ENCODE measurements around the gene FMN1. TPM values are rescaled to one million over a fixed set of nuclear protein-coding genes. Genes with fewer than 3 reads are reported as not detected.

Gene FMN1
- total and polyA plus RNA-seq, 4 donors = 0.26 to 23.4 (median 9.8) TPM

DNA sequence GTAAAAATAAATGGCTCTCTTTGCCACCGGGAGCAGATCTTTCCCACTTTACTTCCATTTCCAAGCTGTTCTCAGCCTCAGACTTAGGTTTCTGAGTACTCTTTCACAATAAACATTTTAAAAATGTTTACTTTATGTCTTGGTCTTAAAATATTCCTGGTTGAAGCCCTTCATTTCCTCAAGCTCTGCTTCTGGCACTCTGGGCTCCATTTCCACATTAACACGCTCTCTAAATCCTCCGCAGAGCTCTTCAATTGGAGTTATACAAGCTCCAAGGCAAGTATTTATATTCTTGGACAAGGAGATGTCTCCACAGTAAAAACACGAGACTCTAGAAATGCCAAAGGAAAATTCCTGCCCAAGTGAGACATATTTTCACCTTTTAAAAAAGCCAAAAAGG is 307.4 kb downstream of the FMN1 start:
- intact Hi-C loops (cut with DNase I) = no loop called here
- no peak overlapping the region for H3K27ac ChIP-seq (ENCODE audit: low read depth in 1 of 2, low read length in 2 of 2)
- DNase-seq (no peak), ATAC-seq (ENCODE audit: low FRiP score) (no peak)
- H3K36me3 ChIP-seq (ENCODE audit: control insufficient read depth in 1 of 2, insufficient read depth in 2 of 2, low read length in 1 of 2) = no peaks in the 10 kb centered on the region
- no peaks in the 10 kb centered on the region for H3K9me3 ChIP-seq (ENCODE audit: control insufficient read depth, low read length)
- 2 to 14% methylated on average over 4 of the region's 4 CpGs for WGBS, 2 donors
- no peak overlapping the region for H3K4me3 ChIP-seq (ENCODE audit: low read length in 2 of 2)
- no peaks in the 10 kb centered on the region for H3K27me3 ChIP-seq (ENCODE audit: control insufficient read depth in 1 of 2, insufficient read depth in 2 of 2, low read length in 1 of 2)
- no peaks in the 10 kb centered on the region for H3K4me1 ChIP-seq (ENCODE audit: control insufficient read depth in 1 of 2, insufficient read depth in 2 of 2, low read length in 2 of 2)

- no peaks in the 10 kb centered on the region for H3K4me1 ChIP-seq (ENCODE audit: control insufficient read depth in 1 of 2, insufficient read depth in 2 of 2, low read length in 2 of 2)
- ATAC-seq (ENCODE audit: low FRiP score) = no peak
- DNase-seq = no peak
- peak overlapping the region in 1 of 2 donors; percentile 7 for H3K27ac ChIP-seq (ENCODE audit: low read depth in 1 of 2, low read length in 2 of 2)
- no peaks in the 10 kb centered on the region for H3K36me3 ChIP-seq (ENCODE audit: control insufficient read depth in 1 of 2, insufficient read depth in 2 of 2, low read length in 1 of 2)
- no peaks in the 10 kb centered on the region for H3K9me3 ChIP-seq (ENCODE audit: control insufficient read depth, low read length)
- intact Hi-C loops (cut with DNase I) = no loop called here
- no peaks in the 10 kb centered on the region for H3K27me3 ChIP-seq (ENCODE audit: control insufficient read depth in 1 of 2, insufficient read depth in 2 of 2, low read length in 1 of 2)
- 94% methylated on average over 7 of the region's 7 CpGs for WGBS, 2 donors
- no peak overlapping the region for H3K4me3 ChIP-seq (ENCODE audit: low read length in 2 of 2)
These were observed 308.1 kb downstream of the FMN1 start for GRCh38 chr15:32886459-32886858.

DNA sequence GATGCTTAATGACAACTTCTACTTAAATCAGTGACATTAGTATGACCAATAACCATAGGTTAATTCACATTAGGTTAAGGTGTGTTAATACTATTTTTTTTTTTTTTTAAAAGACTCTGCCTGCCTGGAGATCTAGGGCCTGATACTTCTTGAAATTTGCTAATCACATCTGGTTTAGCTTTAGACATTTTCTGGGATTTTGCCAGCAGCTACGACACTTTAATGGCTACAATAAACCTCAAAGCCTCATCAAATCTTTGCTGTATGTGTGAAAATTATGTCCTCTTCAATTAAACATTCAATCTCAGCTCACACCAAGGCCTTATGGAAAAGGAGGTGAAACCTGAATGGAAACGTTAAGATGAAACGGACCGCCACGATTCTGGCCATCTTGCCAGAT is 308.8 kb downstream of the FMN1 start:
- DNase-seq = no peak
- 90 to 92% methylated on average over 5 of the region's 5 CpGs for WGBS, 2 donors
- Histone ChIP-seq H3K27ac (ENCODE audit: low read depth in 1 of 2, low read length in 2 of 2) (no peak overlapping the region), H3K9me3 (ENCODE audit: control insufficient read depth, low read length) (no peaks in the 10 kb centered on the region), H3K4me3 (ENCODE audit: low read length in 2 of 2) (no peak overlapping the region), H3K27me3 (ENCODE audit: control insufficient read depth in 1 of 2, insufficient read depth in 2 of 2, low read length in 1 of 2) (no peaks in the 10 kb centered on the region), H3K36me3 (ENCODE audit: control insufficient read depth in 1 of 2, insufficient read depth in 2 of 2, low read length in 1 of 2) (no peaks in the 10 kb centered on the region), H3K4me1 (ENCODE audit: control insufficient read depth in 1 of 2, insufficient read depth in 2 of 2, low read length in 2 of 2) (no peaks in the 10 kb centered on the region)
- intact Hi-C loops (cut with DNase I) = no loop called here
- ATAC-seq (ENCODE audit: low FRiP score) = no peak

- Histone ChIP-seq H3K4me1 (ENCODE audit: control insufficient read depth in 1 of 2, insufficient read depth in 2 of 2, low read length in 2 of 2) (peaks cover 0 to 5% of the 10 kb centered on the region in 2 donors), H3K27ac (ENCODE audit: low read depth in 1 of 2, low read length in 2 of 2) (no peak overlapping the region), H3K27me3 (ENCODE audit: control insufficient read depth in 1 of 2, insufficient read depth in 2 of 2, low read length in 1 of 2) (no peaks in the 10 kb centered on the region), H3K4me3 (ENCODE audit: low read length in 2 of 2) (no peak overlapping the region), H3K9me3 (ENCODE audit: control insufficient read depth, low read length) (no peaks in the 10 kb centered on the region), H3K36me3 (ENCODE audit: control insufficient read depth in 1 of 2, insufficient read depth in 2 of 2, low read length in 1 of 2) (no peaks in the 10 kb centered on the region)
- WGBS, 2 donors = 74 to 78% methylated on average over 6 of the region's 6 CpGs
- DNase-seq (no peak), ATAC-seq (ENCODE audit: low FRiP score) (no peak)
- intact Hi-C loops (cut with DNase I) = no loop called here
These were observed 310.4 kb downstream of the FMN1 start for GRCh38 chr15:32884146-32884545.

DNA sequence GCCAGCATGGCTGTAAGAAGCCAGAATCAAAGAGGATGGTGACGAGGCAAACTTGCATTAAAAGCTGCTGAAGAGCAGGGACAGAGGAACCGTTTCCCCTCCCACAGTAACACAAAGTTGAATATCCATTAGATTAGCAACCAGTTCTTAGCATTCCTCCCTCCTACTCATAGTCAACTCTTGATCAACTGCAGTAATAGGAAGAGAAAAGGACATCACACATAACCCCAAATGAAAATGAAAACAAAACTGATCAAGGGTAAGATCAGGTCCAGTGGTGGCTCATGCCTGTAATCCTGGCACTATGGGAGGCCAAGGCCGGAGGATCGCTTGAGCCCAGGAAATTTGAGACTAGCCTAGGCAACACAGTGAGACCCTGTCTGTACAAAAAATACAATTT is 311.6 kb downstream of the FMN1 start:
- Histone ChIP-seq H3K4me3 (ENCODE audit: low read length in 2 of 2) (no peak overlapping the region), H3K27ac (ENCODE audit: low read depth in 1 of 2, low read length in 2 of 2) (no peak overlapping the region), H3K27me3 (ENCODE audit: control insufficient read depth in 1 of 2, insufficient read depth in 2 of 2, low read length in 1 of 2) (no peaks in the 10 kb centered on the region), H3K4me1 (ENCODE audit: control insufficient read depth in 1 of 2, insufficient read depth in 2 of 2, low read length in 2 of 2) (peaks cover 0 to 11% of the 10 kb centered on the region in 2 donors), H3K36me3 (ENCODE audit: control insufficient read depth in 1 of 2, insufficient read depth in 2 of 2, low read length in 1 of 2) (no peaks in the 10 kb centered on the region), H3K9me3 (ENCODE audit: control insufficient read depth, low read length) (no peaks in the 10 kb centered on the region)
- ATAC-seq (ENCODE audit: low FRiP score) = no peak
- intact Hi-C loops (cut with DNase I) = no loop called here
- DNase-seq = no peak
- 76 to 85% methylated on average over 4 of the region's 4 CpGs for WGBS, 2 donors

DNA sequence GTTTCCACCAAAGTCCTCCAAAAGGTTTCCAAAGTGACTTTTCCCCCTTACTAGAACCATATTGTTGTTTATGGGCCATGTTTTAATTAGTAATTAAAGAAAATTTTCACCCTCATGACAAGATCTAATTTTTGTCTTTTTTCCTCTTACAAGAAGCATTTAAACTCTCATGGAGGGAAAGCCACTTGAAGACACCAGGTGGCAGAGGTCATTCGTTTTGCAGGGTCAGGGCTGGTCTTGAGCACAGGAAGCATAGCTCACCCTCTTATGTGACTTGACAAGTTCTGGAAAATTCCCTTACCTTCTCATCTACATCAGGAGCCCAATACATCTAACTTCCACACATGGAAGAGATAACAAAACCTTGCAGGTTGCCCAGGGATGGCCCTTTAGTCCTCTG is 313.0 kb downstream of the FMN1 start:
- DNase-seq = no peak
- Histone ChIP-seq H3K27me3 (ENCODE audit: control insufficient read depth in 1 of 2, insufficient read depth in 2 of 2, low read length in 1 of 2) (no peaks in the 10 kb centered on the region), H3K36me3 (ENCODE audit: control insufficient read depth in 1 of 2, insufficient read depth in 2 of 2, low read length in 1 of 2) (no peaks in the 10 kb centered on the region), H3K4me1 (ENCODE audit: control insufficient read depth in 1 of 2, insufficient read depth in 2 of 2, low read length in 2 of 2) (peaks cover 0 to 11% of the 10 kb centered on the region in 2 donors), H3K9me3 (ENCODE audit: control insufficient read depth, low read length) (no peaks in the 10 kb centered on the region), H3K27ac (ENCODE audit: low read depth in 1 of 2, low read length in 2 of 2) (no peak overlapping the region), H3K4me3 (ENCODE audit: low read length in 2 of 2) (no peak overlapping the region)
- intact Hi-C loops (cut with DNase I) = no loop called here
- no peak for ATAC-seq (ENCODE audit: low FRiP score)
- WGBS, 2 donors = 91 to 96% methylated on average over 1 of the region's 1 CpG

DNA sequence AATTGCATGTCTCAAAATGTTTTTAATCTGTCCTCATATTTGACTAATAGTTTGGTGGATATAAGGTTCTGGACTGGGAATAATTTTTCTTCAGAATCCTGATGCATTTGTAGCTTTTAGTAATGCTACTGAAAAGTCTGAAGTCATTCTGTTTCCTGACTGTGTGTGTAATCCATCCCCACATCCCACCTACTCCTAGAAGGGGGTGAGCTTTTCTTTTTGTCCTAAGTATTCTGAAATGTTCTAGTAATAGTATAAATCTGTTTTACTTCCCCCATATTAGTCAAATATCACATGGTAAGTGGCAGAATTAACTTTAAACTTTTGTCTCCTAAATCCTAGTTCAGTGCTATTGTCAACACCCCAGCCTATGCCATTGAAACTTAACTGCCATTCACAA is 313.9 kb downstream of the FMN1 start:
- no peaks in the 10 kb centered on the region for H3K36me3 ChIP-seq (ENCODE audit: control insufficient read depth in 1 of 2, insufficient read depth in 2 of 2, low read length in 1 of 2)
- intact Hi-C loops (cut with DNase I) = no loop called here
- H3K4me3 ChIP-seq (ENCODE audit: low read length in 2 of 2) = no peak overlapping the region
- H3K27me3 ChIP-seq (ENCODE audit: control insufficient read depth in 1 of 2, insufficient read depth in 2 of 2, low read length in 1 of 2) = no peaks in the 10 kb centered on the region
- H3K9me3 ChIP-seq (ENCODE audit: control insufficient read depth, low read length) = no peaks in the 10 kb centered on the region
- ATAC-seq (ENCODE audit: low FRiP score) = no peak
- DNase-seq = no peak
- H3K27ac ChIP-seq (ENCODE audit: low read depth in 1 of 2, low read length in 2 of 2) = no peak overlapping the region
- H3K4me1 ChIP-seq (ENCODE audit: control insufficient read depth in 1 of 2, insufficient read depth in 2 of 2, low read length in 2 of 2) = peaks cover 0 to 11% of the 10 kb centered on the region in 2 donors

GRCh38 chr15:32879980-32880379 is 314.5 kb downstream of the FMN1 start:
- DNase-seq (no peak), ATAC-seq (ENCODE audit: low FRiP score) (no peak)
- H3K4me3 ChIP-seq (ENCODE audit: low read length in 2 of 2) = no peak overlapping the region
- H3K36me3 ChIP-seq (ENCODE audit: control insufficient read depth in 1 of 2, insufficient read depth in 2 of 2, low read length in 1 of 2) = no peaks in the 10 kb centered on the region
- H3K9me3 ChIP-seq (ENCODE audit: control insufficient read depth, low read length) = no peaks in the 10 kb centered on the region
- H3K27ac ChIP-seq (ENCODE audit: low read depth in 1 of 2, low read length in 2 of 2) = no peak overlapping the region
- H3K27me3 ChIP-seq (ENCODE audit: control insufficient read depth in 1 of 2, insufficient read depth in 2 of 2, low read length in 1 of 2) = no peaks in the 10 kb centered on the region
- WGBS, 2 donors = 22 to 43% methylated on average over 6 of the region's 6 CpGs
- peaks cover 0 to 11% of the 10 kb centered on the region in 2 donors for H3K4me1 ChIP-seq (ENCODE audit: control insufficient read depth in 1 of 2, insufficient read depth in 2 of 2, low read length in 2 of 2)
- intact Hi-C loops (cut with DNase I) = no loop called here

DNA sequence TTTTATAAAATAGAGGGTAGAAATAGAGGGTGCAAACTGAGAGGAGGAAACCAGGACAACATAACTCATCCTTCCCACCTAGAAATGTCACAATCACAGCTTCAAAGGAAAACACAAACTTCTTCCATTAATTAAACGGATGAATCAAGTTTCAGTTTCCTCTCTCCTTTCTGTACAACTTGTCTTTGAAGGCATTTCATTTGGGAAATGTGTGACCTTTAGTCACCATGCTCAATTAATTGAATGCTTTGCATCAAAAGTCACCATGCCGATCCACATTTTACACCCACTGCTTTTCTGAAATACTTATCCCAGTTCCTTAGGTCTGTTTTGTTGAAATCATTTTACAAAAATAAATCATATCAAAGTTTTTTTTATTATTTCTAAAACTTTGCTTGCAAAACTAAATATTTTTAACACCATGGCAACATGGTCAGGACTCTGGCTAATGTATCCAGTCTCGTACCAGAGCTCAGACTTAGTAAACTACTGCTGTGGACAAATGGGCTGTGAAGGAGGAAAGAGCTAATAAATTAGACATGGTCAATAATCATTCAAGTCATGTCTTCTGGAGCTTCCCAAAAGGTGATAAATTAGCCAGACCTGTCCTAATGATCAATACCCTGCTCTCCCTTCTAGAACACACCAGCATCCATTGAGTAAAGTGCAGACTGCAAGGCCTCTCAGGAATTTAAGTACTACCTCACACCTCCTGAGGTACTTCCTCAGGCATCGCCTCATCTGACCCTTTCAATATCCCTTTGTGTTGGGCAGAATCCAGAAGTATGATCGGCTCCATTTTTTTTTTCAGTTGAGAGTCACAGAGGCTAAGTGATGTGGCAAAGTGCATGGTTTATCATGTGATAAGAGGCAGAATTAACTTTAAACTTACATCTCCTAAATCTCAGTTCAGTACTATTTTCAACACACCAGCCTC is 315.4 kb downstream of the FMN1 start:
- H3K27me3 ChIP-seq (ENCODE audit: control insufficient read depth in 1 of 2, insufficient read depth in 2 of 2, low read length in 1 of 2) = no peaks in the 10 kb centered on the region
- H3K27ac ChIP-seq (ENCODE audit: low read depth in 1 of 2, low read length in 2 of 2) = peak overlapping the region; percentile 73 to 96
- no peaks in the 10 kb centered on the region for H3K36me3 ChIP-seq (ENCODE audit: control insufficient read depth in 1 of 2, insufficient read depth in 2 of 2, low read length in 1 of 2)
- H3K9me3 ChIP-seq (ENCODE audit: control insufficient read depth, low read length) = no peaks in the 10 kb centered on the region
- ATAC-seq (ENCODE audit: low FRiP score) (peak; percentile 64), DNase-seq (no peak)
- H3K4me3 ChIP-seq (ENCODE audit: low read length in 2 of 2) = no peak overlapping the region
- H3K4me1 ChIP-seq (ENCODE audit: control insufficient read depth in 1 of 2, insufficient read depth in 2 of 2, low read length in 2 of 2) = peaks cover 0 to 11% of the 10 kb centered on the region in 2 donors
- intact Hi-C loops (cut with DNase I) = no loop called here
- WGBS, 2 donors = 13 to 15% methylated on average over 5 of the region's 5 CpGs

Measured in aorta (tissue), 5 donors.